Activated B cell treated with CpG ODN at 0.5 μM for 24 hours (primary cell): ENCODE results near the gene TUBD1. TPM values are rescaled to one million over a fixed set of nuclear protein-coding genes. Genes with fewer than 3 reads are reported as not detected.

Source experiments
- ATAC-seq: fragments of 200-7000 bp; cut with Tn5 transposase; one replicate; pipeline ENCODE4 v1.10.0; 2021; ENCODE audit warnings: low read depth, mild to moderate bottlenecking, moderate library complexity
- CTCF ChIA-PET: fragments of 350-600 bp; sonication (Branson Sonifier 250); formaldehyde crosslinking; loops from one replicate; lab custom pipeline; 2021; ENCODE audit warnings: antibody characterized with exemption; lab: Charles Lee
- POLR2A ChIA-PET: fragments of 350-600 bp; sonication (Branson Sonifier 250); formaldehyde crosslinking; loops from one replicate; lab custom pipeline; 2021; ENCODE audit warnings: antibody characterized with exemption; lab: Charles Lee
- DNase-seq: peaks from one replicate; pipeline ENCODE4 v3.0.0; 2022
- H3K27ac Mint-ChIP-seq: one replicate; pipeline ENCODE4 v1.8.0; 2020; ENCODE audit warnings: mixed read lengths
- H3K27me3 Mint-ChIP-seq: one replicate; pipeline ENCODE4 v1.8.0; 2021; ENCODE audit warnings: mixed read lengths
- H3K36me3 Mint-ChIP-seq: one replicate; pipeline ENCODE4 v1.8.0; 2021; ENCODE audit warnings: low read depth, mixed read lengths
- H3K4me1 Mint-ChIP-seq: one replicate; pipeline ENCODE4 v1.8.0; 2021; ENCODE audit warnings: mixed read lengths
- H3K4me3 Mint-ChIP-seq: one replicate; pipeline ENCODE4 v1.8.0; 2020; ENCODE audit warnings: mild to moderate bottlenecking, mixed read lengths
- H3K9me3 Mint-ChIP-seq: one replicate; pipeline ENCODE4 v1.8.0; 2020; ENCODE audit warnings: mixed read lengths
- intact Hi-C: fragments of 100-400 bp; cut with micrococcal nuclease; formaldehyde crosslinking; loops from one replicate; pipeline ENCODE4 v1.15.1; 2024
- total RNA-seq: library from RNA; stranded (reverse); gene quantifications from 2 replicates; pipeline ENCODE4 v1.2.3, GENCODE V29; 2022
- TF ChIP-seq, protein P1 (sequence below): fragments of 200-600 bp; IDR thresholded peaks from one replicate; pipeline ENCODE4 v1.8.0; 2022; ENCODE audit warnings: antibody characterized with exemption, mild to moderate bottlenecking

The TUBD1 gene
- total RNA-seq, 1 donor from 2014 or later, result 15.1 TPM

- H3K36me3 Mint-ChIP-seq, result peaks cover 52% of the 10 kb centered on the region
- TF ChIP-seq, protein P1, sequence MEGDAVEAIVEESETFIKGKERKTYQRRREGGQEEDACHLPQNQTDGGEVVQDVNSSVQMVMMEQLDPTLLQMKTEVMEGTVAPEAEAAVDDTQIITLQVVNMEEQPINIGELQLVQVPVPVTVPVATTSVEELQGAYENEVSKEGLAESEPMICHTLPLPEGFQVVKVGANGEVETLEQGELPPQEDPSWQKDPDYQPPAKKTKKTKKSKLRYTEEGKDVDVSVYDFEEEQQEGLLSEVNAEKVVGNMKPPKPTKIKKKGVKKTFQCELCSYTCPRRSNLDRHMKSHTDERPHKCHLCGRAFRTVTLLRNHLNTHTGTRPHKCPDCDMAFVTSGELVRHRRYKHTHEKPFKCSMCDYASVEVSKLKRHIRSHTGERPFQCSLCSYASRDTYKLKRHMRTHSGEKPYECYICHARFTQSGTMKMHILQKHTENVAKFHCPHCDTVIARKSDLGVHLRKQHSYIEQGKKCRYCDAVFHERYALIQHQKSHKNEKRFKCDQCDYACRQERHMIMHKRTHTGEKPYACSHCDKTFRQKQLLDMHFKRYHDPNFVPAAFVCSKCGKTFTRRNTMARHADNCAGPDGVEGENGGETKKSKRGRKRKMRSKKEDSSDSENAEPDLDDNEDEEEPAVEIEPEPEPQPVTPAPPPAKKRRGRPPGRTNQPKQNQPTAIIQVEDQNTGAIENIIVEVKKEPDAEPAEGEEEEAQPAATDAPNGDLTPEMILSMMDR, result no peak
- ATAC-seq, result no peak
- H3K9me3 Mint-ChIP-seq, result no peaks in the 10 kb centered on the region
- peaks cover 26% of the 10 kb centered on the region for H3K4me1 Mint-ChIP-seq
- ChIA-PET POLR2A (no interaction called here), CTCF (no interaction called here)
- intact Hi-C loops, result no loop called here
- H3K27me3 Mint-ChIP-seq, result no peaks in the 10 kb centered on the region
- no peak overlapping the region for H3K4me3 Mint-ChIP-seq
- no peak overlapping the region for H3K27ac Mint-ChIP-seq
- DNase-seq, result no peak
These were observed 4.5 kb downstream of the TUBD1 start for GRCh38 chr17:59888145-59888750.

DNA sequence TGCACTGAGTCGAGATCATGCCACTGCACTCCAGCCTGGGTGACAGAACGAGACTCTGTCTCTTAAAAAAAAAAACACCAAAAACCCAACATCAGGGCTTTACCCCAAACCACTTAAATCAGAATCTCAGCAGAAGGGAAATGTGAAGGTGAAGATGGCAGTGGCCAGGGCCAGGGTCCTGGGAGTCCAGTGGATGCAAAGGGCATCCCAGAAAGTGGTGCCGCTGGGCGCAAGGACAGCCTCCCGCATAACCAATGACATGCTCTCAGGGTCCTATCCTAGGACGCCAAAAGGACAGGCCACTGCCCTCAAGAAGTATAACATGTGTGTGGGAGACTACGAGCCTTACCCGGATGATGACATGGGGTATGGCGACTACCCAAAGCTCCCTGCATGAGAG, 7.9 kb downstream of the TUBD1 start:
- TF ChIP-seq, protein P1, result no peak
- ChIA-PET POLR2A (no interaction called here), CTCF (no interaction called here)
- ATAC-seq (no peak), DNase-seq (no peak)
- Mint-ChIP-seq H3K4me3 (no peak overlapping the region), H3K9me3 (no peaks in the 10 kb centered on the region), H3K36me3 (peaks cover 55% of the 10 kb centered on the region), H3K27me3 (no peaks in the 10 kb centered on the region), H3K4me1 (peaks cover 6% of the 10 kb centered on the region), H3K27ac (no peak overlapping the region)
- intact Hi-C loops, result no loop called here

DNA sequence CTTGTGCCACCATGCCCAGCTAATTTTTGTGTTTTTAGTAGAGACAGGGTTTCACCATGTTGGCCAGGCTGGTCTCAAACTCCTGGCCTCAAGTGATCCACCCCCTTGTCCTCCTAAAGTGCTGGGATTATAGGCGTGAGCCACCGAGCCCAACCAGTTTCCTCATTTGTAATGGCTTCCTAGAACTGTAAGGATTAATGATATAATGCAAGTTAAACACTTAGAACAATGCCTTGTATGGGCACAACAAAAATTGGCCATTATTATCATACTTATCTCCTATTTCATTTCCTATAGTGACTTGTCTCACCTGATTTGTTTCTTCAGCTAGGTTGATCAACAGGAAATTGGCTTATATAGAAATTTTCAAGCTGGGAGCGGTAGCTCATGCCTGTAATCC, 14.1 kb downstream of the TUBD1 start:
- no peak for ATAC-seq
- CTCF ChIA-PET, result no interaction called here
- no peak overlapping the region for H3K27ac Mint-ChIP-seq
- intact Hi-C loops, result no loop called here
- TF ChIP-seq, protein P1, result no peak
- no peaks in the 10 kb centered on the region for H3K4me1 Mint-ChIP-seq
- peaks cover 51% of the 10 kb centered on the region for H3K36me3 Mint-ChIP-seq
- DNase-seq, result no peak
- H3K27me3 Mint-ChIP-seq, result no peaks in the 10 kb centered on the region
- no peak overlapping the region for H3K4me3 Mint-ChIP-seq
- POLR2A ChIA-PET, result no interaction called here
- no peaks in the 10 kb centered on the region for H3K9me3 Mint-ChIP-seq

GRCh38 chr17:59877965-59878364, 14.8 kb downstream of the TUBD1 start:
- Mint-ChIP-seq H3K9me3 (no peaks in the 10 kb centered on the region), H3K36me3 (peaks cover 52% of the 10 kb centered on the region), H3K27me3 (no peaks in the 10 kb centered on the region), H3K4me3 (no peak overlapping the region), H3K27ac (no peak overlapping the region), H3K4me1 (no peaks in the 10 kb centered on the region)
- ChIA-PET CTCF (no interaction called here), POLR2A (no interaction called here)
- ATAC-seq (no peak), DNase-seq (no peak)
- intact Hi-C loops, result no loop called here
- TF ChIP-seq, protein P1, result no peak

DNA sequence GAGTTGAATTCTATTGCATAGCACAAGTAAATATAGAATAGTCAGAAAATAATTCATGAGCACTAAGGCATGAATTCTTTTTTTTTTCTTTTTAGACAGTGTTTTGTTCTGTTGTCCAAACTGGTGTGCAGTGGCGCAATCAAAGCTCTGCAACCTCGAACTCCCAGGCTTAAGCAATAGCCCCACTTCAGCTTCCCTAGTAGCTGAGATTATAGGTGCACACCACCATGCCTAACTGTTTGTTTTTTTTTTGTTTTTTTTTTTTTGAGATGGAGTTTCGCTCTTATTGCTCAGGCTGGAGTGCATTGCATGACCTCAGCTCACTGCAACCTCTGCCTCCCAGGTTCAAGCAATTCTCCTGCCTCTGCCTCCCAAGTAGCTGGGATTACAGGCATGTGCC, 16.6 kb downstream of the TUBD1 start:
- no peaks in the 10 kb centered on the region for H3K27me3 Mint-ChIP-seq
- CTCF ChIA-PET, result no interaction called here
- no peak overlapping the region for H3K27ac Mint-ChIP-seq
- intact Hi-C loops, result no loop called here
- ATAC-seq (no peak), DNase-seq (no peak)
- TF ChIP-seq, protein P1, result no peak
- peaks cover 52% of the 10 kb centered on the region for H3K36me3 Mint-ChIP-seq
- POLR2A ChIA-PET, result interaction anchor here (0.7 kb wide), 1 partner anchor 11 kb away, joined by 4 read pairs; no protein-coding TSS in a partner anchor
- no peaks in the 10 kb centered on the region for H3K4me1 Mint-ChIP-seq
- no peak overlapping the region for H3K4me3 Mint-ChIP-seq
- no peaks in the 10 kb centered on the region for H3K9me3 Mint-ChIP-seq
